ENCODE measurements around the gene MAST4.

MAST4 gene

DNA sequence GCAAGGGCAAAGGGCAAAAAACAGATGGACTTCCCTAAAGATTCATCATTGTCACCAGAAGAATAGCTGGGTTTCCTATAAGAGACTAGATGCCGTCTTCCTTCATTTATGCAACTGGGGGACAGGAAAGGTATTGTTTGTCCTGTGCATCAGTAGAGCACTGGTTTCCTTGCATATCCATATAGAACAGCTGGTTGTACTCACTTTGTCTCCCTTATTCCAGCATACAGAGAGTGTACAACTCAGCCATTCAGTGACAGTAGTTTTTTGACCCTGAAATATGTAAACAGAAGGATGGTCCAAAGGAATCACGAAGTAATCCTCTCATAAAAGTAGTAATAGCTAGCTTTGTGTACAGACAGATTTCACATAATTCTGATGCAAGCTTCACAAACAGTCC, 22.5 kb upstream of the MAST4 start:
- no peak overlapping the region for H3K4me3 ChIP-seq (ENCODE audit: low read length)
- DNase-seq (ENCODE audit: low read depth), result no peak
- TF ChIP-seq, protein P1, sequence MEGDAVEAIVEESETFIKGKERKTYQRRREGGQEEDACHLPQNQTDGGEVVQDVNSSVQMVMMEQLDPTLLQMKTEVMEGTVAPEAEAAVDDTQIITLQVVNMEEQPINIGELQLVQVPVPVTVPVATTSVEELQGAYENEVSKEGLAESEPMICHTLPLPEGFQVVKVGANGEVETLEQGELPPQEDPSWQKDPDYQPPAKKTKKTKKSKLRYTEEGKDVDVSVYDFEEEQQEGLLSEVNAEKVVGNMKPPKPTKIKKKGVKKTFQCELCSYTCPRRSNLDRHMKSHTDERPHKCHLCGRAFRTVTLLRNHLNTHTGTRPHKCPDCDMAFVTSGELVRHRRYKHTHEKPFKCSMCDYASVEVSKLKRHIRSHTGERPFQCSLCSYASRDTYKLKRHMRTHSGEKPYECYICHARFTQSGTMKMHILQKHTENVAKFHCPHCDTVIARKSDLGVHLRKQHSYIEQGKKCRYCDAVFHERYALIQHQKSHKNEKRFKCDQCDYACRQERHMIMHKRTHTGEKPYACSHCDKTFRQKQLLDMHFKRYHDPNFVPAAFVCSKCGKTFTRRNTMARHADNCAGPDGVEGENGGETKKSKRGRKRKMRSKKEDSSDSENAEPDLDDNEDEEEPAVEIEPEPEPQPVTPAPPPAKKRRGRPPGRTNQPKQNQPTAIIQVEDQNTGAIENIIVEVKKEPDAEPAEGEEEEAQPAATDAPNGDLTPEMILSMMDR (IDR thresholded peaks at IDR 0.05; ENCODE audit: insufficient read depth, low read depth, low read length, missing control alignments), result no peak

DNA sequence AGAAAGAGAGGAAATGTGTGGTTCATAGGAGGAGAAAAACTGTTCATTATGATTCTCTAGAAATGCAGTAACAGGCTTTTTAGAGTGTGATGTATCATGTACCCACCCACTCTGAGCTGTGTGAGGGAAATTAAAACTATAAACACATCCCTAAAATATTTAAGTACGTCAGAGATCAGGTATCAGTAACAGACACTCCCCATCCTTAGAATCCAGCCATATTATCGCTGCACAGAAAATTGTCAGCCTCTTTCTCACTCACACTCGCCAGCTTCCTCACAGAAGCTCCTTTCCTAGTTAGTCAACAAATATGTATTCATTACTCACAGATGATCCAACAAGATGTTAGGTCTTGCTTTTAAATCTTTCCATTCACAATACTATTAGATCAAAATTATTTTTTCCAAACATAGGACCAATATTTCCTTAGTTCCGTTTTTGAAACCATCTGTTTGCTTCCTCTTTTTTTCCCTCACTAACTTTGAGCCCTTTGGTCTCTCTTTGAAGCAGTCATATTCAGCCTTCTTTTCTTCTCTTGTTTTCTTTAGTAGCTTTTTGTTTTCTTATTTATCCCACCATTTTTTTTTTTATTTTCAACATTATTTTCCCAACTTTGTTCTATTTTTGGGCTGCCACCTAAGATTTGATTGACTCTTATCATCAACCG, 13.6 kb upstream of the MAST4 start:
- H3K4me3 ChIP-seq (ENCODE audit: low read length), result no peak overlapping the region
- peak; percentile 90 for DNase-seq (ENCODE audit: low read depth)
- TF ChIP-seq, protein P1 (IDR thresholded peaks at IDR 0.05; ENCODE audit: insufficient read depth, low read depth, low read length, missing control alignments), result no peak

DNA sequence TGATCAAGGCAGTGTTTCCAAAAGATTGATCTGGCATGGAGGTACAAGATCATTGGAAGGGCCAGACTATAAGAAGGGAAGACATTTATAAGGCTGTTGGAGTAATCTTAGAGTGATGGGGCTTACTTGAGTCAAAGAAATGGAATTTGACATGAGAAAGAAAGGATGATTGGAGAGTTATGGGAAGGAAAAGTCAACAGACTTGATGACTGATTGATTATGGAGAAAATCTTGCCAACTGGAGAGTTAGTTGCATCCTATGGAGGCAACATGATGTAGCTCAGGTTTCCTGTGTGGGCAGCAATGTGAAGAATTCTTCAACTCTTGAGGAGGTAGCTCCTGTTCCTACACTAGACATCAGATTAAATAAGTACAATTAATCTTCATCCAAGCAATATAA, 10.9 kb upstream of the MAST4 start:
- DNase-seq (ENCODE audit: low read depth), result peak; percentile 13
- TF ChIP-seq, protein P1 (IDR thresholded peaks at IDR 0.05; ENCODE audit: insufficient read depth, low read depth, low read length, missing control alignments), result no peak
- no peak overlapping the region for H3K4me3 ChIP-seq (ENCODE audit: low read length)

DNA sequence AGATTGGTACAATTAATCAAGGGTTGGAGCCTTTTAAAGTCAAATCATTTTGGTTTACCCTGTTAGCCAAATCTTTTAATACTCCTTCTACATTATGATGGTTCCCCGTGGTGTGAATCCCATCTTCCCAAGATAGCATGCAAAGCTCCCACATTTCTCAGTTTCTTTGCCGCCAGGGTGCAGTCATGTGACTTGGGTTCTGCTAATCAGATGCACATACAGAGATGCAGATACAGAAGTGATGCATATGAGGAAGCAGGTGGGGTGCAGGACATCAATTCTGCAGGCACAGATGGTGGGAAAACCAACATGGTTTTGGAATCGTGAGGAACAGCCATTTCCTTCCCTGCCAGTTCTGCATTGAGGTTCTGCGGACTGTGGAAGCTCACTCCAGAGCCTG, 8.4 kb upstream of the MAST4 start:
- TF ChIP-seq, protein P1 (IDR thresholded peaks at IDR 0.05; ENCODE audit: insufficient read depth, low read depth, low read length, missing control alignments), result no peak
- no peak for DNase-seq (ENCODE audit: low read depth)
- H3K4me3 ChIP-seq (ENCODE audit: low read length), result no peak overlapping the region

DNA sequence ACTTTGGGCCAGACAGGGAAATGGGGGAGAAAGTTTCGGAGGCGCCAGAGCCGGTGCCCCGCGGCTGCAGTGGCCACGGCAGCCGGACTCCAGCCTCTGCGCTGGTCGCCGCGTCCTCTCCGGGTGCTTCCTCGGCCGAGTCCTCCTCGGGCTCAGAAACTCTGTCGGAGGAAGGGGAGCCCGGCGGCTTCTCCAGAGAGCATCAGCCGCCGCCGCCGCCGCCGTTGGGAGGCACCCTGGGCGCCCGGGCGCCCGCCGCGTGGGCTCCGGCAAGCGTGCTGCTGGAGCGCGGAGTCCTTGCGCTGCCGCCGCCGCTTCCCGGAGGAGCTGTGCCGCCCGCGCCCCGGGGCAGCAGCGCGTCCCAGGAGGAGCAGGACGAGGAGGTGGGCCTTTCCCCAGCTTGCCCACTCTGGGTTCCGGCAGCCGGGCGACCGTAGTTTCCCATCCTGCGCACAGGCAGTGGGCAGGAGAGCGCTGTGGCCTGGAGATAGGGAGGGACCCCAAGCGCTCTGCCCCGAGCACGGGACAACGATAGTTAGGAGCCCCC, 516 bp downstream of the MAST4 start:
- TF ChIP-seq, protein P1 (IDR thresholded peaks at IDR 0.05; ENCODE audit: insufficient read depth, low read depth, low read length, missing control alignments), result no peak
- peak; percentile 36 for DNase-seq (ENCODE audit: low read depth)
- peak overlapping the region; percentile 59 for H3K4me3 ChIP-seq (ENCODE audit: low read length)

DNA sequence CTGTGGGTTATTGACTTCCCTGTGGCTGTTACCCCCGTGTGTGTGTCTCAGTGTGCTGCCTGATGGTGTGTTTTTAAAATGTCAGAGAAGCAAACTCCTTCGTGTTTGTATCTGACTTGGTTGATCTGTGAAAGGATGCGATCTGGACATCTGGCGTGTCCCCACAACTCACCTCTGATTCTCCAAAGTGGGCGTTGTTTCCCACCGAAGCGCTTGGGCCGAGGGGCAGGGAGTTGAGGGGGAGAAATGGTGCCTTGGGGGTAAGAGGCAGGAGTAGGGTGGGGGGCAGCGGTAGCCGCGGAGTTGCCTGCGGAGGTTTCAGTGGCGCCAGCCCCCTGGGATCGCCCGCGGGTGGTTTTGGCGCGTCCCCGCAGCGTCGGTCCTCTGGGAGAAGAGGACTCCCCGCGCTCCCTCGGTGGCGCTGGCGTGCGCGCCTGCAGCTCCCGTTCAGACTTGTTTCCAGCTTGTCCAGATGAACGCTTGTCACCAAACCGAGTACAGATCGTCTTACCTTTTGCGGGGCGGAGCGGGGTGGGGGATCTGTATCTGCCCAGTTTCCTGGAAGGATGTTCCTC, 1.1 kb downstream of the MAST4 start:
- TF ChIP-seq, protein P1 (IDR thresholded peaks at IDR 0.05; ENCODE audit: insufficient read depth, low read depth, low read length, missing control alignments), result peak; percentile 23
- peak overlapping the region; percentile 59 for H3K4me3 ChIP-seq (ENCODE audit: low read length)
- peak; percentile 71 for DNase-seq (ENCODE audit: low read depth)

Measured in epithelial cell of esophagus (primary cell).